CD4-positive, alpha-beta T cell treated with Interleukin-15 for 1 hour (primary cell): ENCODE results near the gene IDH3B.

ENCODE experiments used
- DNase-seq: peaks from one replicate; pipeline ENCODE4 v3.0.0-alpha.2; 2020

The IDH3B gene

GRCh38 chr20:2612073-2612472, 51.9 kb downstream of the IDH3B start:
- DNase-seq: no peak

- DNase-seq: no peak
These were observed 52.9 kb downstream of the IDH3B start for GRCh38 chr20:2610941-2611720.

GRCh38 chr20:2610326-2610725, 53.7 kb downstream of the IDH3B start:
- no peak for DNase-seq
